Left kidney (tissue), 2 donors: ENCODE measurements around the gene DNPEP. TPM values are rescaled to one million over a fixed set of nuclear protein-coding genes. Genes with fewer than 3 reads are reported as not detected.
A peak's percentile ranks its signal among the peaks of the same experiment; 100 is the strongest.
"Not testable (repeated sequence)": the region's sequence is repeated elsewhere in the genome, so short reads cannot be mapped to it uniquely, and the experiment has no call there.

Experiments used
- DNase-seq: peaks from one replicate; pipeline ENCODE4 v3.0.0-alpha.2; 2013
- polyA plus RNA-seq: library from polyadenylated mRNA; unstranded; fragments of 120-200 nt; gene quantifications from one replicate; pipeline ENCODE4 v1.2.1, GENCODE V29; 2013; ENCODE audit not compliant: insufficient read length

Gene DNPEP
- polyA plus RNA-seq, 1 donor, result 60.2 TPM

DNA sequence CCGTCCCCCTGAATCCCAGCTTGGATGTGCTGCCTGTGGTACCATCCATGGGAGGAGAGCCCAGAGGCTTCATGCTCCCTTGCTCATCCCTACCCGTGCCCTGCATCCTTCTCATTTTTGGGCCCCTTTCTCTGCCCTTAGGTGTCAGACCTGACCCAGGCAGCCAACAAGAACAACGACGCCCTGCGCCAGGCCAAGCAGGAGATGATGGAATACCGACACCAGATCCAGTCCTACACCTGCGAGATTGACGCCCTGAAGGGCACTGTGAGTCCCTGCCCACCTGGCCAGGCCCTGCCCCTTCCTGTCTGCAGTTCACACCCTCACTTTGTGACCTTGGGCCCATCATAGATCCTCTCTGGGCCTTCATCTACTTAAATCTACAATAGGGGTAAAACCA lies 33.0 kb upstream of the DNPEP start:
- no peak for DNase-seq

DNA sequence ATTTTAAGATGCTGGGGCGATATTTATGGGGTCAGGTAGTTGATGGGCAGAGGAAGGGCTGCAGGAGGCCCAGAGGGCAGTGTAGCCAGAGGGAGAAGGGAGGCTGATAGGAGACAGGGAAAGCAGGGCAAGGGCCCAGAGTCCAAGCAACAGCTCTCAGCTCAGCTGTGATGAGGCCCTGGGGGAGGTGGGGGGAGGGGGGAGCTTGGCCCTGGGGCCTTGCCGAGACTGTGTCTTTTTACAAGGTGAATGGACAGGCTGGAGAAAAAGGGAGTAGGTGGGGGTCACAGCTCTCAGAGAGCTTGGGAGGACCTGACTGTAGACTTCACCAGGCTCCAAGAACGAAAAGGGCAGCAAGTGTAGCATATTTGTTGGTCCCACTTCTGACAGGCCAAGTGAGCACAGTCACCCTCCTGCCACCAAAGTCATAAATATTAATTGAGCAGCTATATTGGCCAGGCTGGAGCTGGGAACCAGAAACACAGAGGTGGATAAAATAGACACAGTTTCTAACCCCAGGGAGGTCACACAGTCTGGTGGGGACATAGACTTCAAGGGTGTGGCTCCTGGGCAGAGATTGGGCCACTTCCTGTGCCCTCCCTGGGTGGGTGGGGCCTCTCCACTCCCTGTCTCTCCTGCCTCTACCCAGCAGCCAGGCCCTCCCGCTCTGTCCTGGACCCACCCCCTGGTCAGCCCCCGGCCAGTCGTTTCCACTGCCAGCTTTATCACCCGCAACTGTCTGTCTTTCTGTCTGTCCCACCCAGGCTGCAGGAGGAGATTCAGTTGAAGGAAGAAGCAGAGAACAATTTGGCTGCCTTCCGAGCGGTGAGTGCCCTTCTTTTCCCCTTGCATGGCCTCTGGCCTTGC lies 31.9 kb upstream of the DNPEP start:
- no peak for DNase-seq

DNA sequence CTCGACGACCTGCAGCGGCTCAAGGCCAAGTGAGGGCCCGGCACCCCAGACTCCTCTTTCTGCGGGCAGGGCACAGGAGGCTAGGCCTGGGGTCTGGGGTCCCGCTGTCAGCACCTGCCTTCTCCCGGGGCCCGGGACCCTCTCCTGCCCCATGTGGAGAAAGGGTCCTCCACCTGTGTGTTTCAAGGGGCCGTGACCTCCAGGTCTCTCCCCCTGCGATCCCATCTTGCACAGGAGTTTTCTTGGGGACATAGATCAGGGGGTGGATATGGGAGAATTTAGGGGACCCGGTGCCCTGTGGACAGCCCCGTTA lies 31.3 kb upstream of the DNPEP start:
- DNase-seq, result no peak

DNA sequence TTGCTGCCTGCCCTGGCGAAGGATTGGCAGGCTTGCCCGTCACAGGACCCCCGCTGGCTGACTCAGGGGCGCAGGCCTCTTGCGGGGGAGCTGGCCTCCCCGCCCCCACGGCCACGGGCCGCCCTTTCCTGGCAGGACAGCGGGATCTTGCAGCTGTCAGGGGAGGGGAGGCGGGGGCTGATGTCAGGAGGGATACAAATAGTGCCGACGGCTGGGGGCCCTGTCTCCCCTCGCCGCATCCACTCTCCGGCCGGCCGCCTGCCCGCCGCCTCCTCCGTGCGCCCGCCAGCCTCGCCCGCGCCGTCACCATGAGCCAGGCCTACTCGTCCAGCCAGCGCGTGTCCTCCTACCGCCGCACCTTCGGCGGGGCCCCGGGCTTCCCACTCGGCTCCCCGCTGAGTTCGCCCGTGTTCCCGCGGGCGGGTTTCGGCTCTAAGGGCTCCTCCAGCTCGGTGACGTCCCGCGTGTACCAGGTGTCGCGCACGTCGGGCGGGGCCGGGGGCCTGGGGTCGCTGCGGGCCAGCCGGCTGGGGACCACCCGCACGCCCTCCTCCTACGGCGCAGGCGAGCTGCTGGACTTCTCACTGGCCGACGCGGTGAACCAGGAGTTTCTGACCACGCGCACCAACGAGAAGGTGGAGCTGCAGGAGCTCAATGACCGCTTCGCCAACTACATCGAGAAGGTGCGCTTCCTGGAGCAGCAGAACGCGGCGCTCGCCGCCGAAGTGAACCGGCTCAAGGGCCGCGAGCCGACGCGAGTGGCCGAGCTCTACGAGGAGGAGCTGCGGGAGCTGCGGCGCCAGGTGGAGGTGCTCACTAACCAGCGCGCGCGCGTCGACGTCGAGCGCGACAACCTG lies 30.7 kb upstream of the DNPEP start, which contains the start of gene DES:
TSS of gene DES (plus strand) at position 223 of the 857 bp plus-strand sequence. CDS start at position 309, 86 bp downstream.
- DNase-seq, result no peak

DNA sequence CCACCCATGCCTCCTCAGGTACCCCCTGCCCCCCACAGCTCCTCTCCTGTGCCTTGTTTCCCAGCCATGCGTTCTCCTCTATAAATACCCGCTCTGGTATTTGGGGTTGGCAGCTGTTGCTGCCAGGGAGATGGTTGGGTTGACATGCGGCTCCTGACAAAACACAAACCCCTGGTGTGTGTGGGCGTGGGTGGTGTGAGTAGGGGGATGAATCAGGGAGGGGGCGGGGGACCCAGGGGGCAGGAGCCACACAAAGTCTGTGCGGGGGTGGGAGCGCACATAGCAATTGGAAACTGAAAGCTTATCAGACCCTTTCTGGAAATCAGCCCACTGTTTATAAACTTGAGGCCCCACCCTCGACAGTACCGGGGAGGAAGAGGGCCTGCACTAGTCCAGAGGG lies 29.7 kb upstream of the DNPEP start:
- DNase-seq, result no peak

DNA sequence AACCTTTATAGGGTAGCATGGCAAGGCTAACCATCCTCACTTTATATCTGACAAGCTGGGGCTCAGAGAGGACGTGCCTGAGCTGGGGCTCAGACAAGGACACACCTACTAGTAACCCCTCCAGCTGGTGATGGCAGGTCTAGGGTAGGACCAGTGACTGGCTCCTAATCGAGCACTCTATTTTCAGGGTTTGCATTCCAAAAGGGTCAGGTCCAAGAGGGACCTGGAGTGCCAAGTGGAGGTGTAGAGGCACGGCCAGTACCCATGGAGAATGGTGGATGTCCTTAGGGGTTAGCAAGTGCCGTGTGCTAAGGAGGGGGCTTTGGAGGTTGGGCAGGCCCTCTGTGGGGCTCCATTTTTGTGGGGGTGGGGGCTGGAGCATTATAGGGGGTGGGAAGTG lies 29.2 kb upstream of the DNPEP start:
- no peak for DNase-seq

DNA sequence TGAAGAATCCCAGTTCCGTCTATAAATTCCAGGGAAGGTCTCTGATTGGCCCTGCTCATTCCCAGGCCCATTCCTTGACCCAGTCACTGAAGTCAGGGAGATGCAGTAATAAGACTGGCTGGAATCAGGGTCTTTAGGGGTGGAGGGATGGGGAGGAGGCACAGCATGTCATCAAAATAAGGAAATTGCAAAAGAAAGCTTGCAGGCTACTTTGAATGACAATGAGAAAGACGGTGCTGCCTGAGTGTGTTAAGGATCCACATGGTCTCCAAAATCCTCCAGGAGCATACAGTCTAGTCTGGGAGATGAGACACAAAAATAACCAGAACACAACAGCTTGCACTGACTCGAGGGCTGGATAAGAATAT lies 28.5 kb upstream of the DNPEP start:
- DNase-seq, result no peak

DNA sequence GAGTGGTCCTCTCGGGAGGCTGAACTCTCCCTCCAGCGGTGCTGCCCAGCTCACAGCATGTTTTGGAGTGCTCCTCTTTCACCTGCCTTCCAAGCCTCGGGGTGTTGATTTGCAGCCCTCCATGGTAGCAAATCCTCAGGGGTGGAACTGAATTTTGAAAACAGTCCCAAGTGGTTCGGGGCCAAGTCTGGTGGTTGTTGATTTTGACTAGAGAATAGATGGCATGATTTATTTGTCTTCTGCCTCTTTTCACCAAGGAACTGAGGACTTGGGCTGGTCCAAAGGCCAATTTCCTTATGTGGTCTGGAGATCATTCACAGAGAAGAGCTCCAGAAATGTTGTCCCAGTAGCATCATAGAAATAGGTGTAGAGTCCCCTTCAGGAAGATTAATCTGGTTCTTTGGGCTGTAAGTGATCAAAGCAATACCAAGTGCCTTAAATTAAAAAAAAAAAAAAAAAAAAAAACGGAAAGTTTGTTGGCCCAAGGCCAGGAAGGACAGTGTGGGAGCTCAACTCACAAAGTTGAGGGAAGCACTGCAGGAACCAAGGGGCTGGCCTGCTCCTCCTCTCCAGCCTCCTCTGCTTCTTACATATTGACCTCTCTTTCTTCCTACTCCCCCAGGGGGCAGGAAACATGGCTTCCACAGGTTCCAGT lies 28.0 kb upstream of the DNPEP start:
- no peak for DNase-seq

DNA sequence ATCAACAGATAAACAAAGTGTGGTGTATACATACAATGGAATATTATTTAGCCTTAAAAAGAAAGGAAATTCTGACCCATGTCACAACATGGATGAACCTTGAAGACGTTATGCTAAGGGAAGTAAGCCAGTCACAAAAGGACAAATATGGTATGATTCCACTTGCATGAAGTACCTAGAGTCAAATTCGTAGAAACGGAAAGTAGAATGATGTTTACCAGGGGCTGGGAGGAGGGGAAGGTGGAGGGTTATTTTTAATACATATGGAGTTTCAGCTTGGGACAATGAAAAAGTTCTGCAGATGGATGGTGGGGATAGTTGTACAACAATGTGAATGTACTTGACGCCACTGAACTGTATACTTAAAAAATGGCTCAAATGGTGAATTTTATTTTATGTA lies 27.1 kb upstream of the DNPEP start:
- no peak for DNase-seq

DNA sequence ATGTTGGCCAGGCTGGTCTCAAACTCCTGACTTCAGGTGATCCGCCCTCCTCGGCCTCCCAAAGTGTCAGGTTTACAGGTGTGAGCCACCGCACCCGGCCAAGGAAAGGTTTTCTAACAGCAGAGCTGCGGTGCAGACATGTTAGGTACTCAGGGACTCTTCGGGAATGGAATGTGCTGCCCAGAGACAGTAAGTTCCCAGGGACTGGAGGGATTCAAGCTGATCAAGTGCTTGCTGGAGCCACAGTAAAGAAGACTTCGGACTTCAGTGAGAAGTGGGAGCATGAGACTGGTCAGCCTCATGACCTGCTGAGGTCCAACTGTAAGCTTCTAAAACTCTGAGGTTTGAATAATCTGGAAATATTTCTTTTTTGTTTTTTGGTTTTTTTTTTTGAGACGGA lies 22.7 kb upstream of the DNPEP start:
- no peak for DNase-seq

DNA sequence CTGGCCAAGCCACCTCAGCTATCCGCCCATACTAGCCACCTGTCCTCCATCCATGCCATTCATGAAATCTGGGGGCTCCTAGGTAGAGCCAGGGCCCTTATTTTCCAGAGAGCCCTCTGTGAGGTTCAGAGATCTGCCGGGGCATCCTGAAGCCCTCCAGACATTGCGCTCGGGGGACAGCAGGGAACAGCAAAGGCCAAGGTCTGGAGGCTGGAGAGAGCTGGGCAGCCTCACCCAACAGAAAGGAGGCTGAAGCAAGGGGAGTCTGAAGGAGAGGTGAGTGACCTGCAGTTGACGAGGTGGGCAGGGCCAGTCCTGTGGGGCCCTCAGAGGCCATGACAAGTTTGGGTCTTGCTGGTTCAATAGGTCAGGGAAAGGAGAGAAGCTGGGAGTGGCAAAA lies 21.9 kb upstream of the DNPEP start:
- DNase-seq, result no peak

DNA sequence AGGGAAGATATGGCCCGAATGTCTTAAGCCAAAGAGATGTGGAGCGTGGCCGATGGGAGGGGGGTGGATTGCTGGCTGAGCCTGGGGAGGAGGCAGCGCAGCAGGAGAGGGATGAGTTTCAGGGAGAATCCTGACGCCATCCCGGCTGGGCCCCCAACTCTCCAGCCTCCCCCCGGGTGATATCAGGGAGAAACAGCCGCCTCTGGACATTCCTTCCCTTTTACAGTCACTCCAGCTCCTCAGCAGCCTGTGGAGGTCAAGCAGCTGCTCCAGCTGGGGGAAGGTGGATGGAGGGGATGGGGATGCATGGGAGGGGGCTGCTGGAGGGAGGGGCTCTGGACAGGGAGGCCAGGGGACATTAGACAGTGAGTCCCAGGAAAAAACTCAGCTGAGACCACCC lies 20.9 kb upstream of the DNPEP start:
- no peak for DNase-seq

DNA sequence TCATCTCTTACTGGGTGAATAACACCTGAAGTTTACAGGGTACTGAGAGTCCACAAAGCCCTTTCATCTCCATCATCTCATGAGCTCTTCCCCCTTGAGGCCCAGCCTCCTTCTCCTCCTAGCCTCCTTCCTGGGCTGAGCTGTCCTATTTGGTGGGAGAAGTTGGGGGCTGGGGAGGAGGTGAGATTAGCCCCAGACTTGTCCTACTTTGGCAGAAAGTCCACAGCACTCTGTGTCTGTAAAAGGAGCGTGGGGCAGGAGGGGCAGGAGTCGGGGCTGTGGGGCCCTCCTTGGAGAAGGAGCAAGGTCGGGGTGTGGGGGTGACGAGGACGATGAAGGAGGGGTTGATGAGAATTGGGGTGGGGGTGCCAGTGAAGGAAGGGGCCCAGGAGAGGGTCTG lies 20.5 kb upstream of the DNPEP start:
- DNase-seq, result no peak

DNA sequence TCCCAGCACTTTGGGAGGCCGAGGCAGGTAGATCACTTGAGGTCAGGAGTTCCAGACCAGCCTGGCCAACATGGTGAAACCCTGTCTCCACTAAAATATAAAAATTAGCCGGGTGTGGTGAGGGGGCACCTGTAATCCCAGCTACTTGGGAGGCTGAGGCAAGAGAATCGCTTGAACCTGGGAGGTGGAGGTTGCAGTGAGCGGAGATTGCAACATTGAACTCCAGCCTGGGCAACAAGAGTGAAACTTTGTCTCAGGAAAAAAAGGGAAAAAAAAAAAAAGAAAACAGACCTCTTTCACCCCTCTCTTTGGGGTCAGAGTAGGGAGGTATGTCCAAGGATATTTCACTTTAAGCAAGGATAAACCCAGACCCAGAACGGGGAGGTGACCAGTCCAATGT lies 19.6 kb upstream of the DNPEP start:
- DNase-seq, result not testable (repeated sequence)

DNA sequence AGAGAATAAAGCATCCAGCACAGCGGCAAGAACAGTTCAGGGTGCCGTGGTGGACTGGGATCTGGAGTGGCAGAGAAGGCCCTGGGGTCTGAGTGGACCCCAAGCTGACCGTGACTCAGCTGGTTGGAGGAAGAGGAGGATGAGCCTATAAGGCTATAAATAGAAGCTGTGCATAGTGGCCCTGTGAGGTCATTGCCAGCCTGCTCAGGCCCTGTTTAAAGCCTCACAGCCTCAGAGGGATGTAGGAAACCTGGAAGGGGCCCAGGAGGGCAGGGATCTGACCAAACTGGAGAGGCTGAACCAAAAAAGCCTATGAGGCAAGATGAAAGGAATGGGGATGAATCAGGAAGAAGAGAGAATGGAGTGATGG lies 19.1 kb upstream of the DNPEP start:
- no peak for DNase-seq

DNA sequence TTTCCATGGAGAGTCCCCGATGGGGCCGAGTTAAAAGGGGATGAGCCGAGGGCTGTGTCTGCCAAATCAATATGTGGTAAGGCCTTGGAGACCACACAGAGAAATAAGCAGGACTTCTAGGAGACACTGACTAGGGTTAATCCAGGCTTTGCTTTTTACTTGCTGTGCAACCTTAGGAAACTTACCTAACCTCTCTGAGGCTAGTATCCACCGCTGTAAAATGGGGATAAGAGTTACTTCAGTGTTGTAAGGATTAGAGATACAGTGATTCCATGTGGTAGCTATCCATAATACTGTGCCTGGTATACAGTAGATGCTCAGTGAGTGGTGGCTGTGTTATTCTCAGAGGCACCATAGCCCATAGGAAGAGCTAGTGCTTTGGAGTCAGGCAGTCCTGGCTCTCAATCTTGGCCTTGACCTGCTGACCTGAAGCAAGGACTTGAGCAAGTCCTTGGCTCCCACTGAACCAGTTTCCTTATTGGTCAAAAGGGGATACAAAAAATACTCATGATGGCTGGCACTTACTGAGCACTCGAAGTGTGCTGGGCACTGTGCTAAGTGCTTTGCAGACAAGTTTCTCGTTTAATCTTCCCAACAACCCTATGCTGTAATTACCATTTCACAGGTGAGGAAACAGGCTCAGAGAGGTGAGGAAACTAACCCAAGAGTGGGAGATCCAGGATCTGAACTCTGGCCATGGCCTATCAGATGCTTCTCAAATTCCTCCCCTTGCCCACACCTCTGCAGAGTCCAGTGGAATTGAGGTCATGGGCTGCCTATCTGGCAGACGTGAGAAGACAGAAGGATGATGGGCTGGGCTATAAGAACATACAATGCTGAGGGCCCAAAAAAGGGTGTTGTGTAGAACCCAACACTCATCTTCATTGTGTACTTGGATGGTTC lies 18.5 kb upstream of the DNPEP start:
- no peak for DNase-seq

DNA sequence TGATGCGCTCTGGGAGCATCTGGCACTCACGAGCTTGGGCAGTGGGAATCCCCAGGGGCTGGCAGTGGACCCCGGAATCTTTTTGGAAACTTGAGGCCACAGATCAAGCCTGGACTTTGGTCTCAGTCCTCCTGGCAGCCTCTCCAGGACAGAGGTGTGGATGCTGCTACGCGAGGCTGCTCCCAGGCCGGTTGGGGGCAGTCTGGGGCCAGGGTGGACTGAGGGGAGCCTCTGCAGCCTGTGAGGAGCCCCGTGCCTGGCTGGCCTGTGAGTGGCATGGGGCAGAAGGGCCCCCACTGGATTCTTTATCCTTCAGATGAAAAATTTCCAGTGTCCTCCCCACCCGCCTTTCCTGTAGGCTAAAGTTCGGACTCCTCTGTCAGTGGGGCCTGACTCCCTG lies 17.7 kb upstream of the DNPEP start:
- DNase-seq, result no peak

DNA sequence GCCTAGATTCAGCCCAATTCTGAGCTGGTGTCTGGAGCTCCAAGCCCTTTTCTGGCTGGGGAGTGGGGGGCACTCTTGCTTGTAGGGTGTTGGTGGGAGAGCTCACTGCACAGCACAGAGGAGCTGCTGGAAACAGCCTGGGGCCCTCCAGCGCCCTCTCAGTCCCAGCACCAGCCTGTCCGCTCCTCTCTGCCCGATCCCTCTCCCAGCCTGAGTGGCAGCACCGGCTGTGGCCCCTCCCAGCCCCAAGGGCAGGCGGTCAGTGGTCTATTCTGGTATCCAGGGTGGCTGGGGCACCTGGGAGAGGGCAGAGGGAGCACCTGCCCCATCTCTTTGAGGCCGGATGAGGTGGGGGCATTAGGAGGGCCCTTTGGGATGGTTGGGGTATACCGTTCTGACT lies 17.2 kb upstream of the DNPEP start:
- DNase-seq, result no peak

DNA sequence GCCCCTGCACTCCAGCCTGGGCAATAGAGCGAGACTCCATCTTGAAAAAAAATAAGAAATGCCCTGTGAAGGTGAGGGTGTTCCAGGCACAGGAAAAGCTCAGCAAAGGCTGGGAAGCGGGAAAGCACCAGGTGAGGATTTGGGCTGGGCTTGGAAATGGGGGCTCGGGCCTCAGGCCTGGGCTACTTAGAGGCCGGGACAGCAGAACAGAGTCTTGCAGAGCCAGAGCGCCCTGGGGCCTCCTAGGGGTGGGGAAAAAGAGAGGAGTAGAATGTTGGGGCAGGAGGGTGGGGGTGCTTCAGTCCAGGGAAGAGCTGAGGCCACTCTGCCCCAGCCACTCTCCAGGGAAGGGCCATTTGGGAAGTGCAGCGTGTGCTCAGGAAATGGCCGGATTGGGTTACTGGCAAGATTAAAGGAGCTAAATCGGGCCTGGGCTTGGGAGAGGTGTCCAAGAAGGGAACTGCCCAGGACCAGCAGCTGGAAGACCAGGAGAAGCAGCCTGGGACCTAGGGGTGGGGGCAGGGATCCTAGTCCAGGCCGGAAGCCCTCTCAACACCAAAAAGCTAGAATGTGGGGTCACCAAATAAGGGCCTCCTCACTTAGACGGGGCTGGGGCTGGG lies 16.7 kb upstream of the DNPEP start:
- DNase-seq, result no peak

DNA sequence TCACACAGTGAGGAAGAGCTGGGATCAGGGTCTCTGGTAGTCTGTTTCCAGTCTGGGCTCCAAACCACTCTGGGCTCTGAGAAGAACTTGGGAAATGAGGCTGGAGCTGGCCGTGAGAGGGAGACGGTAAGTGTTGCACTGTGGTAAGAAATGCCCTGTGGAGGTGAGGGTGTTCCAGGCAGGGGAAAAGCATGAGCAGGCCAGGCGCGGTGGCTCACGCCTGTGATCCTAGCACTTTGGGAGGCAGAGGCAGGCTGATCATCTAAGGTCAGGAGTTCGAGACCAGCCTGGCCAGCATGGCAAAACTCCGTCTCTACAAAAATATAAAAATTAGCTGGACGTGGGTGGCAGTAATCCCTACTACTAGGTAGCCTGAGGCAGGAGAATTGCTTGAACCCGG lies 16.1 kb upstream of the DNPEP start:
- no peak for DNase-seq

DNA sequence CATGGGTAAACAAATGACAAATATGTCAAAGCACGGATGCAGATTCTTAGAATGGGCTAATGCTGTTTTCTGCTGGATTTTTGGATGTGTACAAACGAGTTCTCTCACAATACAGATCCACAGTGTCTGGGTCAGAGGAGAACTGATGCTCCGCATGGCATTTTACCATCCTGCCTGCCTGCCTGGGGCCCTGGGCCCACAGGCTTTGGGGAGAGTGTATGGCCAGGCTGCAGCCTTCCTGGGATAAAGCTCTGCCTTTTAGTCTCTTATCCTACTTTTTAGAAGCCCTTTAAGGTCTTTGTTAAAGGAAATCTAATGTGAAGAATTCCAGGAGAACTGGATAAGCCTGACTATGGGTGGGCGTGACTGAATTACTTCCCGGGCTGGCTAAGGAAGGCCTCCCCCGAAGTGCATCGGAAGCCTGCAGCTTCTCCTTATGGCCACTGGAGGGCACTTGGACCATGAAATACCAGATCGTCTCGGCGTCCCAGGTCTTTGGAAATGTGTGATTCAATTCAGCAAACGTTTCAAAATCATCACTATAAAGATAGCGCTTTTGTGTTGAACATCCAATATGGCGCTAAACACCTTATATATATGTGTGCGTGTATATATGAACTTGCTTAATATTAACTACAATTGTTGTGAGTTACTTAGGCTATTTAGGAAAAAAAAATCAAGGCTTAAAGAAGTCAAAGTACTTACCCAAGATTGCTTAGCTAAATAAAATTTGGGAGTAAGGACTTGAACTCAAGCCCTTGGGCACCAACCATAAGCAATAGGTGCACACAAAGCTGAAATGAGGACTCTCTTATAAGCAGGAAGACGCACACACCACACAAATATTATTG lies 15.2 kb upstream of the DNPEP start:
- DNase-seq, result peak; percentile 82
